GM23248 (cell line): ENCODE results near the gene TTC21A.

ENCODE experiments used
- EZH2 ChIP-seq: fragments of 200-600 bp; sonication (generic); IDR thresholded peaks from 2 replicates; pipeline ENCODE4 v1.6.1; 2018; ENCODE audit warnings: antibody characterized with exemption, mild to moderate bottlenecking; ENCODE audit not compliant: insufficient read depth, poor library complexity, severe bottlenecking
- EZH2phosphoT487 ChIP-seq: fragments of 200-600 bp; sonication (generic); IDR thresholded peaks from 2 replicates; pipeline ENCODE4 v1.6.1; 2018; ENCODE audit warnings: antibody characterized with exemption, moderate library complexity, mild to moderate bottlenecking, low read depth; ENCODE audit not compliant: insufficient read depth

DNA sequence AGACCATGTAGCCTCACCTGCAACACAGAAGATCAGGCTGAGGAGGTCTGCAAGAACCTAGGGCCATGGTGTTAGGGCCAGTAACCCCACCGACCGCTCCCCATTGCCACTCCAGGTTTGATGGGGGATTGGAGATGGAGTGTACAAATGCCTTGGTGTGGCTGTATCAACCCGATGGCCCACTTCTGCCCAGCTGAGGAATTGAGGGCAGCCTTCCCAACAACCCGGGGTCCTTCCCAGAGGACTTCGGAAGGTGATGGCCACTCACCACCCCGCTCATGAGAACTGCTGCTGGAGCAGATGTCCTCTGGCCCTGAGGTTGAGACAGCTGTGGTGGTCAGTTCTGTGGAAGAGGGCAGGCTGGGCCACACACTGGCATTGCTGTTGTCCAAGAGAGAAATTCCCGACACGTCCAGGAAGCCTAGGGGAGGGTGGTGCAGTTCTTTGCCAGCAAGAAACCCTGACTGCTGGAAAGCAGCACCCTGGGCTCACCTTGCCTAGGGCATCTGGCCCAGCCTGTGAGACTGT, 8.9 kb upstream of the TTC21A start:
- TF ChIP-seq EZH2 (no peak), EZH2phosphoT487 (no peak)
